MCF 10A (cell line): ENCODE measurements around the gene PHOX2A. TPM values are rescaled to one million over a fixed set of nuclear protein-coding genes. Genes with fewer than 3 reads are reported as not detected.

ENCODE experiments used
- BruUV-seq: library from RNA; stranded (reverse); fragments of 400-500 nt; replicated peaks from 2 replicates; lab custom pipeline; 2021; lab: Mats Ljungman, UMichigan
- CTCF ChIA-PET: fragments of 300-600 bp; sonication (Branson Sonifier 250); formaldehyde crosslinking; extraction: SDS; loops from one replicate; lab custom pipeline; 2021; ENCODE audit warnings: antibody characterized with exemption, inconsistent platforms; lab: Yijun Ruan, JAX
- POLR2A ChIA-PET: fragments of 300-600, 350-650 bp; sonication (Branson Sonifier 250); formaldehyde crosslinking; extraction: SDS; loops from one replicate; lab custom pipeline; 2020; ENCODE audit warnings: antibody characterized with exemption, inconsistent platforms; lab: Yijun Ruan, JAX
- DNase-seq: peaks from one replicate; pipeline ENCODE4 v3.0.0-alpha.2; 2018; ENCODE audit not compliant: unreplicated experiment
- H3K27ac Mint-ChIP-seq: one replicate; pipeline ENCODE4 v1.8.0; 2022; ENCODE audit warnings: mild to moderate bottlenecking, low read depth, mixed read lengths; ENCODE audit not compliant: unreplicated experiment
- H3K27me3 Mint-ChIP-seq: one replicate; pipeline ENCODE4 v1.8.0; 2022; ENCODE audit warnings: mixed read lengths; ENCODE audit not compliant: insufficient read depth, unreplicated experiment
- H3K36me3 Mint-ChIP-seq: one replicate; pipeline ENCODE4 v1.8.0; 2022; ENCODE audit warnings: mild to moderate bottlenecking, moderate library complexity, mixed read lengths; ENCODE audit not compliant: insufficient read depth, unreplicated experiment
- H3K4me1 Mint-ChIP-seq: one replicate; pipeline ENCODE4 v1.8.0; 2022; ENCODE audit warnings: mixed read lengths; ENCODE audit not compliant: insufficient read depth, unreplicated experiment
- H3K4me3 Mint-ChIP-seq: one replicate; pipeline ENCODE4 v1.8.0; 2022; ENCODE audit warnings: mild to moderate bottlenecking, moderate library complexity, mixed read lengths; ENCODE audit not compliant: unreplicated experiment
- H3K9me3 Mint-ChIP-seq: one replicate; pipeline ENCODE4 v1.8.0; 2022; ENCODE audit warnings: mixed read lengths; ENCODE audit not compliant: unreplicated experiment
- intact Hi-C: fragments of 100-400 bp; cut with micrococcal nuclease; formaldehyde crosslinking; loops from 2 replicates; pipeline ENCODE4 v1.14.1; 2022
- total RNA-seq: library from RNA; stranded (reverse); gene quantifications from 2 replicates; pipeline ENCODE4 v1.2.3, GENCODE V29; 2022
- TF ChIP-seq, protein P1 (sequence below): fragments of 200-600 bp; IDR thresholded peaks from one replicate; pipeline ENCODE4 v1.8.0; 2022; ENCODE audit warnings: antibody characterized with exemption, mild to moderate bottlenecking; ENCODE audit not compliant: unreplicated experiment

Gene PHOX2A
- total RNA-seq, 1 experiment from 2014 or later: not detected

DNA sequence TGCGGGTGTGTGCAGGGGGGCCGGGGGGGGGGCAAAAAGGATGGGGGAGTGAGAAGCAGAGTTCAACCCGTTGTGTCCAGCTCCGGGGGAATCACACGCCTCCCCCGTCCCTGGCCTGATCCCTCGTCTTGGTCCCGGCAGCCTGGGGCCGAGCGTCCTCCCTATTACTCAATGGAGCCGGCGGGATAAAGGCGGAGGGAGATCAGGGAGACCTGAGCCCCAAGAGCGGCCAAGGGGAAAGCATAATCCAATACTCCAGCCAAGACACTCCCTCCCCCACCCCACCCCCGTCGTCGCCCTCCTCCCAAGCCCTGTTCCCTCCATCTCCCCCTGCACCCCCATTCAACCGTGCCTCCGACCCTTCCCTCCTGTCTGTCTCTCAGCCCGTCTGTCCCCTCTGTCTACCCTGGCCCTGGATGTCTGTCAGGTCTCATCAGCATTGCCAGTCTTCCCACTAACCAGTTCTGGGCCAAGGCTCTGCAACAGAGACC lies 2.6 kb downstream of the PHOX2A start:
- Mint-ChIP-seq H3K27ac (no peak overlapping the region), H3K4me1 (peaks cover 9% of the 10 kb centered on the region), H3K36me3 (peaks cover 28% of the 10 kb centered on the region), H3K27me3 (no peaks in the 10 kb centered on the region), H3K9me3 (no peaks in the 10 kb centered on the region), H3K4me3 (no peak overlapping the region)
- POLR2A ChIA-PET: interaction anchor here (0.7 to 0.9 kb wide), 3 partner anchors 45 to 441 kb away, joined by 3 read pairs; no protein-coding TSS in a partner anchor
- DNase-seq: no peak
- intact Hi-C loops: no loop called here
- TF ChIP-seq, protein P1, sequence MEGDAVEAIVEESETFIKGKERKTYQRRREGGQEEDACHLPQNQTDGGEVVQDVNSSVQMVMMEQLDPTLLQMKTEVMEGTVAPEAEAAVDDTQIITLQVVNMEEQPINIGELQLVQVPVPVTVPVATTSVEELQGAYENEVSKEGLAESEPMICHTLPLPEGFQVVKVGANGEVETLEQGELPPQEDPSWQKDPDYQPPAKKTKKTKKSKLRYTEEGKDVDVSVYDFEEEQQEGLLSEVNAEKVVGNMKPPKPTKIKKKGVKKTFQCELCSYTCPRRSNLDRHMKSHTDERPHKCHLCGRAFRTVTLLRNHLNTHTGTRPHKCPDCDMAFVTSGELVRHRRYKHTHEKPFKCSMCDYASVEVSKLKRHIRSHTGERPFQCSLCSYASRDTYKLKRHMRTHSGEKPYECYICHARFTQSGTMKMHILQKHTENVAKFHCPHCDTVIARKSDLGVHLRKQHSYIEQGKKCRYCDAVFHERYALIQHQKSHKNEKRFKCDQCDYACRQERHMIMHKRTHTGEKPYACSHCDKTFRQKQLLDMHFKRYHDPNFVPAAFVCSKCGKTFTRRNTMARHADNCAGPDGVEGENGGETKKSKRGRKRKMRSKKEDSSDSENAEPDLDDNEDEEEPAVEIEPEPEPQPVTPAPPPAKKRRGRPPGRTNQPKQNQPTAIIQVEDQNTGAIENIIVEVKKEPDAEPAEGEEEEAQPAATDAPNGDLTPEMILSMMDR: no peak
- CTCF ChIA-PET: no interaction called here
- BruUV-seq: no TSS peak

DNA sequence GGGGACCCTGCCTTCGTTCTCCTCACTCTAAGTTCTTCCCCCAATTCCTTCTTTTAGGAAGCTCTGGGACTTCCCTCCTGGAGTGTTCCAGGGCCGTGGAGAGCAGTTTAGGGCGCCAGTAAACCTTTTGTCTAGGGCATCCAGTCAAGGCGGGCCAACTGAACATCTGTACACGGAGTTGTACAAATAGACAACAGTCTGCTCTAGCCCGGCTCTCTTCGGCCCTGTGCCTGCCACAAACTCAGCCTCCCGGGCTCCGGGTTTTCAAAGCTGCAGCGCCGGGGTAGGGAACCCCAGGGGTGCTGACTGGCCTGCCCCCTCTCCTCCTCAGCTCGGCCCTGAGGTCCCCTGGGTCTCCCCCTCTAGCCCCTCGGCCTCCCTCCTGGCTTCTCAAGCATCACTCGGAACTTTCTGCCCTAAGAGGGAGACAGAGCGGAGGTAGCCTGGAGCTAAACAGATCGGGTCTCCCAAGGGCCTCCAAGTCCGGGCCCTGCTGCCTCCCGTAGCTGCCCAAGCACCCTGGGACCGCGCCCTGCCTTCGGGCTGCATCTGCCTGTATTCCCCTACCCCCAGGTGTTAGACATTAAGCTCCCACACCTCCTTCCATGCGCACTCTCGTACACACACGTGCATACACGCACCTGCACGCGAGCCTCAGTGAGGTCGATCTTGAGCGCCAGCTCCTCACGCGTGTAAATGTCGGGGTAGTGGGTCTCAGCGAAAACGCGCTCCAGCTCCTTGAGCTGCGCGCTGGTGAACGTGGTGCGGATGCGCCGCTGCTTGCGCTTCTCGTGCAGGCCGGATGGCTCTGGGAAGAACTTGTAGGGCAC lies 3.3 kb downstream of the PHOX2A start:
- H3K27ac Mint-ChIP-seq: no peak overlapping the region
- BruUV-seq: no TSS peak
- H3K27me3 Mint-ChIP-seq: no peaks in the 10 kb centered on the region
- H3K4me3 Mint-ChIP-seq: peak overlapping the region; percentile 61
- no peaks in the 10 kb centered on the region for H3K9me3 Mint-ChIP-seq
- TF ChIP-seq, protein P1: no peak
- H3K4me1 Mint-ChIP-seq: peaks cover 9% of the 10 kb centered on the region
- intact Hi-C loops: no loop called here
- ChIA-PET POLR2A (interaction anchor here (0.7 to 0.9 kb wide), 5 partner anchors 17 to 442 kb away, joined by 3 read pairs; no protein-coding TSS in a partner anchor), CTCF (interaction anchor here (0.5 to 1.0 kb wide), 4 partner anchors 91 to 235 kb away, joined by 3 to 5 read pairs (median 3); no protein-coding TSS in a partner anchor)
- peaks cover 33% of the 10 kb centered on the region for H3K36me3 Mint-ChIP-seq
- no peak for DNase-seq

DNA sequence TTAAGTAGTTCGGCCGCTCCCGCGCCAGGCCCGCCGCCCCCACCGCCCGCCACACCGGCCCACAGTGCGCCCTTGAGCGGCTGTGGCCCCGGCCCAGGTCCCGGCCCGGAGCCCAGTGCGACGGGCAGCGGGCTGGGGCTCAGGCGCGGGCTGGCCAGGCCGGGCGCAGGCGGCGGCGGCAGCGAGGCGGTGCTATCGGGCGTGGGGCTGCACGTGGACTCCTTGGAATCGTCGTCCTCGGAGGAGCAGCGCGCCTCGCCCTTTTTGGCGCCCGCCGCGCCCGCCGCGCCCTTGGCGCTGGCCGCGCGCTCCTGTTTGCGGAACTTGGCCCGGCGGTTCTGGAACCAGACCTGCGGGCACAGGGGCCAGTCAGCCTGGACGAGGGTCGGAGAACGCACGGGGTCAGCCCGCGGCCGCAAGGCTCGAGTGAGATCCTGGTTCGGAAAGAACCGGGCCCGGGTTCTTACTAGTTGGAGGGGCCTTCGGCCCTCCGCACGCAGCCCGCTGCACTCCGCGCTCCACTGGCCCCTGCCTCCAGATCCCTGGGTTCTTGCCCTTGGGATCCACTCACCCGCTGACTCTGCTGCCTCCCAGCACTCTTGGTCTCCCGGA lies 4.0 kb downstream of the PHOX2A start:
- Mint-ChIP-seq H3K36me3 (peaks cover 33% of the 10 kb centered on the region), H3K9me3 (no peaks in the 10 kb centered on the region), H3K4me1 (peaks cover 9% of the 10 kb centered on the region), H3K4me3 (peak overlapping the region; percentile 61), H3K27ac (no peak overlapping the region), H3K27me3 (no peaks in the 10 kb centered on the region)
- TF ChIP-seq, protein P1: no peak
- no peak for DNase-seq
- BruUV-seq: no TSS peak
- ChIA-PET POLR2A (interaction anchor here (0.8 to 0.9 kb wide), 2 partner anchors 16 to 28 kb away, joined by 3 read pairs; no protein-coding TSS in a partner anchor), CTCF (interaction anchor here (0.5 to 1.2 kb wide), 4 partner anchors 12 to 234 kb away, joined by 3 to 4 read pairs (median 3); no protein-coding TSS in a partner anchor)
- intact Hi-C loops: loop anchor here (2.0 to 5.0 kb wide), 2 partner anchors 215 to 263 kb away; no protein-coding TSS in a partner anchor
